Esophagus muscularis mucosa (tissue), 4 donors: ENCODE measurements around the gene MEX3A. TPM values are rescaled to one million over a fixed set of nuclear protein-coding genes. Genes with fewer than 3 reads are reported as not detected.

Experiments
- DNase-seq: peaks from one replicate; pipeline ENCODE4 v3.0.0-alpha.2; 2017; ENCODE audit errors: extremely low spot score
- H3K27ac ChIP-seq, 4 donors: fragments of 200-600 bp; sonication (generic); replicated peaks in 1 of 4; 1 replicate in 3 of 4; 2 replicates in 1 of 4; pipeline ENCODE4 v1.5.1; 2016 to 2019; ENCODE audit warnings: mild to moderate bottlenecking in 1 of 4
- H3K27me3 ChIP-seq, 4 donors: fragments of 200-600 bp; sonication (generic); one replicate each; pipeline versions ENCODE4 v1.5.1 to v1.6.0; 2016 to 2019
- H3K36me3 ChIP-seq, 4 donors: fragments of 200-600 bp; sonication (generic); one replicate each; pipeline ENCODE4 v1.5.1; 2016 to 2019
- H3K4me1 ChIP-seq, 4 donors: fragments of 200-600 bp; sonication (generic); one replicate each; pipeline ENCODE4 v1.5.1; 2016 to 2019
- H3K4me3 ChIP-seq, 4 donors: fragments of 200-600 bp; sonication (generic); 1 replicate in 2 of 4; 2 replicates in 2 of 4; pipeline ENCODE4 v1.5.1; 2016 to 2019; ENCODE audit warnings: mild to moderate bottlenecking in 4 of 4, moderate library complexity in 1 of 4
- H3K9me3 ChIP-seq, 4 donors: fragments of 200-600 bp; sonication (generic); 1 replicate in 3 of 4; 2 replicates in 1 of 4; pipeline ENCODE4 v1.5.1; 2016 to 2019
- CTCF ChIP-seq, 3 experiments: fragments of 200-600 bp in 2 of 3; fragments of 450-650 bp in 1 of 3; sonication (generic) in 2 of 3; IDR thresholded peaks; one replicate each; pipeline ENCODE4 v1.5.1; 2017 to 2019; ENCODE audit warnings: antibody characterized with exemption in 3 of 3, mild to moderate bottlenecking in 2 of 3, moderate library complexity in 1 of 3
- EP300 ChIP-seq: sonication (generic); formaldehyde crosslinking; IDR thresholded peaks from one replicate; pipeline ENCODE4 v1.6.1; 2017; ENCODE audit warnings: antibody characterized with exemption
- POLR2A ChIP-seq: fragments of 450-650 bp; IDR thresholded peaks from one replicate; pipeline ENCODE4 v1.6.1; 2017; ENCODE audit warnings: antibody characterized with exemption, moderate library complexity, mild to moderate bottlenecking, low read depth
- POLR2AphosphoS5 ChIP-seq, 2 donors: sonication (generic); formaldehyde crosslinking; IDR thresholded peaks; one replicate each; pipeline ENCODE4 v1.6.1; 2017; ENCODE audit warnings: antibody characterized with exemption in 2 of 2
- WGBS: methylation state at CpG from one replicate; pipeline ENCODE4 v1.1.5; 2018; 5-methylcytosine and 5-hydroxymethylcytosine counted together
- intact Hi-C: fragments of 100-400 bp; cut with DNase I; formaldehyde crosslinking; loops from one replicate; pipeline ENCODE4 v1.15.1; 2023
- total RNA-seq, 4 donors: library from RNA; depleted of rRNA; stranded (reverse); fragments of >200 nt; gene quantifications; one replicate each; pipeline versions ENCODE4 v1.1.0 to v1.2.1, GENCODE V29; 2016

MEX3A gene
- total RNA-seq, 4 donors from 2014 or later = under 0.01 to 1.6 (median 0.66) TPM

DNA sequence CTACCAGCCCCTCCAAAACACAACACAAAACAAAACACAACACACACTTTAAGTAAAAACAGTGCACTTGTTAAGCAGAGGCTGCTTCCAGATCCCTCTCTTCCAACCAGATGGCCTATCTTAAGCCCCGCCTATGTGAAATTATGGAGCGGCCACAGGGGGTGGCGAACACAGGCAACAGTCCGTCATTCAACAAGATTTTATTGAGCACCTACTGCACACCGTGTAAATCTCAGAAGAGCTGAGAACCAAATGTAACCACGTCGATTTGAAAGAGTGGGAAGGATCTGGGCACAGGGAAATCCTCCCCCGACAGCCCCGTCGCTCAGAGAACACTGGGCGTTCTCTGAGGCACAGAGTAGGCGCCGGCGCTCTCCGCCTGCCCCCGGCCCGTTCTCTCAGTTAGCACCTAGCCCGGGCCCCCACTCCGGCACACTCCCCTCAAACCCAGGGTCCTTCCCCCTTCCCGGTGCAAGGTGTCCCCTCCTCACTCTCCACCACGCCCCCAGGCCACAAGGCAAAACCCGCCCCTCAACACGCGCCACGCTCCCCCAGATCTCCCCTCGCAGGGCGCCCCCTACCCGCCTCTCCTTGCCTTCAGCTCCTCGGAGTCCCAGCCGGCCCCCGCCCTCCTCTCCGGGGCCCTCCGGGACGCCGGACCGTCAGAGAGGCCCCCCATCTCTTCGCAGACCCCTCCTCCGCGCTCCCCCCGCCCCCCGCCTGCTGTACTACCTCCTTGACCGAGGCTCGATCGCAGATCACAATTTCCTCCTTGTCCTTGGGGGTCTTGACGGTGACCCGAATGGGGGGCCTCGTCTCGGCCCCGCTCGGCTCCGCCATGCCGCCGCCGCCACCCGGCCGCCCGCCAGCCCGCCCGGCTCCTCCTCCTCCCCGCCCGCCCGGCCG, 29.1 kb downstream of the MEX3A start:
- intact Hi-C loops = no loop called here
- TF ChIP-seq CTCF (IDR thresholded peaks at IDR 0.05) = no peak
- TF ChIP-seq POLR2AphosphoS5 (IDR thresholded peaks at IDR 0.05) = peak in 1 of 2 donors; percentile 4
- 0% methylated on average over 22 of the region's 63 CpGs for WGBS
- peak overlapping the region; percentile 70 to 100 (median 93) for H3K4me3 ChIP-seq
- no peaks in the 10 kb centered on the region for H3K27me3 ChIP-seq
- peaks cover under 1 to 50% (median 34%) of the 10 kb centered on the region in 4 donors for H3K36me3 ChIP-seq
- no peak for DNase-seq
- peak overlapping the region; percentile 91 to 96 (median 94) for H3K27ac ChIP-seq
- peaks cover 21 to 32% (median 31%) of the 10 kb centered on the region in 4 donors for H3K4me1 ChIP-seq
- no peaks in the 10 kb centered on the region for H3K9me3 ChIP-seq

- Histone ChIP-seq H3K9me3 (no peaks in the 10 kb centered on the region), H3K36me3 (peaks cover 0 to 51% (median 42%) of the 10 kb centered on the region in 4 donors), H3K27me3 (no peaks in the 10 kb centered on the region), H3K4me3 (no peak overlapping the region), H3K4me1 (peaks cover 21 to 30% (median 27%) of the 10 kb centered on the region in 4 donors), H3K27ac (no peak overlapping the region)
- WGBS = 89% methylated on average over 7 of the region's 7 CpGs
- intact Hi-C loops = no loop called here
- no peak for DNase-seq
- TF ChIP-seq POLR2AphosphoS5 (IDR thresholded peaks at IDR 0.05) (no peak), POLR2A (no peak), EP300 (no peak), CTCF (IDR thresholded peaks at IDR 0.05) (no peak)
These were observed 31.1 kb downstream of the MEX3A start for GRCh38 chr1:156051011-156051725.

- intact Hi-C loops = no loop called here
- H3K36me3 ChIP-seq = peaks cover 0 to 55% (median 42%) of the 10 kb centered on the region in 4 donors
- 76% methylated on average over 3 of the region's 4 CpGs for WGBS
These were observed 31.9 kb downstream of the MEX3A start for GRCh38 chr1:156050376-156050775.

GRCh38 chr1:156048663-156049258, 33.5 kb downstream of the MEX3A start:
- DNase-seq = no peak
- Histone ChIP-seq H3K27me3 (no peaks in the 10 kb centered on the region), H3K36me3 (peaks cover 2 to 71% (median 50%) of the 10 kb centered on the region in 4 donors), H3K4me3 (no peak overlapping the region), H3K4me1 (peaks cover 11 to 16% (median 15%) of the 10 kb centered on the region in 4 donors), H3K27ac (no peak overlapping the region), H3K9me3 (no peaks in the 10 kb centered on the region)
- TF ChIP-seq POLR2A (no peak), EP300 (no peak), CTCF (IDR thresholded peaks at IDR 0.05) (no peak), POLR2AphosphoS5 (IDR thresholded peaks at IDR 0.05) (no peak)
- WGBS = 86% methylated on average over 3 of the region's 3 CpGs
- intact Hi-C loops = no loop called here

More at GRCh38 chr1:156050376-156050775, 31.9 kb downstream of the MEX3A start:
- no peak overlapping the region for H3K4me3 ChIP-seq
- no peaks in the 10 kb centered on the region for H3K27me3 ChIP-seq
- no peak overlapping the region for H3K27ac ChIP-seq
- TF ChIP-seq CTCF (IDR thresholded peaks at IDR 0.05) (no peak), POLR2A (no peak), EP300 (no peak), POLR2AphosphoS5 (IDR thresholded peaks at IDR 0.05) (no peak)
- H3K4me1 ChIP-seq = peaks cover 14 to 22% (median 19%) of the 10 kb centered on the region in 4 donors
- DNase-seq = no peak
- H3K9me3 ChIP-seq = no peaks in the 10 kb centered on the region
